HL-60 (cell line): ENCODE results near the gene ADAMTS4.

ENCODE experiments used
- POLR2AphosphoS5 ChIP-seq: IDR thresholded peaks from 2 replicates; pipeline ENCODE4 v1.6.1; 2012; ENCODE audit warnings: low read depth
- TF ChIP-seq, protein P1 (sequence below): IDR thresholded peaks from one replicate; pipeline ENCODE4 v1.5.1; 2011; ENCODE audit warnings: low read length, control low read depth, inconsistent platforms; ENCODE audit not compliant: insufficient read depth

DNA sequence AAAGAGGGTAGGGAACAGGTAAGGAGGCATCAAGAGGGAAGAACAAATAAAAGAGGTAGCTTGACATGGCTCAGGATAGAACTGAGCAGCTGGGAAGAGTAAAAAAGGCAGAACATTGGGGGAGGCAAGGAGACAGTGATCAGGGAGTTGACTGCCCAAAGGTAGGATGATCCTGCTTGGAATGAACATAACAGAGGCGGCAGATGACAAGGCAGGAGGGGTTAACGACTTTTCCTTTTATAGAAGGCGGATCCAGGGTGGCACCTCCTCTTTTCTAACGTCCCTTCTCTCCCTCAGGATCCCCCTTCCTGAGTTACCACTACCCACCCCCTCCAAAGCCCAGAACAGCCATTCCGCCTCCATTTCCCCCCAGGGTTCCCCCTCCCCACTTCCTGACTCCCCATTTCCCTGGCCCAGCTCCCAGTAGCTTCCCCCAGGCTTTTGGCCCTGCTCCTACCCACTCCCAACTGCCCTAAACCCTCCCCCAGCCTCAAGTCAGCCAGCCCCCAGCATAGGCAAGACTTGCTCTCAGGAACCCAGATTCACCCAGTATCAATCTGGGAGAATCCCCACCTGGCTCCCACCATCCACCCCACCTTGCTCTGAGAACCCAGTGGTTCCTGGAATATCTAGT lies 769 bp upstream of the ADAMTS4 start:
- TF ChIP-seq POLR2AphosphoS5: no peak
- TF ChIP-seq, protein P1, sequence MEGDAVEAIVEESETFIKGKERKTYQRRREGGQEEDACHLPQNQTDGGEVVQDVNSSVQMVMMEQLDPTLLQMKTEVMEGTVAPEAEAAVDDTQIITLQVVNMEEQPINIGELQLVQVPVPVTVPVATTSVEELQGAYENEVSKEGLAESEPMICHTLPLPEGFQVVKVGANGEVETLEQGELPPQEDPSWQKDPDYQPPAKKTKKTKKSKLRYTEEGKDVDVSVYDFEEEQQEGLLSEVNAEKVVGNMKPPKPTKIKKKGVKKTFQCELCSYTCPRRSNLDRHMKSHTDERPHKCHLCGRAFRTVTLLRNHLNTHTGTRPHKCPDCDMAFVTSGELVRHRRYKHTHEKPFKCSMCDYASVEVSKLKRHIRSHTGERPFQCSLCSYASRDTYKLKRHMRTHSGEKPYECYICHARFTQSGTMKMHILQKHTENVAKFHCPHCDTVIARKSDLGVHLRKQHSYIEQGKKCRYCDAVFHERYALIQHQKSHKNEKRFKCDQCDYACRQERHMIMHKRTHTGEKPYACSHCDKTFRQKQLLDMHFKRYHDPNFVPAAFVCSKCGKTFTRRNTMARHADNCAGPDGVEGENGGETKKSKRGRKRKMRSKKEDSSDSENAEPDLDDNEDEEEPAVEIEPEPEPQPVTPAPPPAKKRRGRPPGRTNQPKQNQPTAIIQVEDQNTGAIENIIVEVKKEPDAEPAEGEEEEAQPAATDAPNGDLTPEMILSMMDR: no peak
